DOHH2 (cell line): ENCODE measurements around the gene MIEF2.
"Not testable (repeated sequence)": the region's sequence is repeated elsewhere in the genome, so short reads cannot be mapped to it uniquely, and the experiment has no call there.

Source experiments
- CTCF ChIP-seq: fragments of 200-600 bp; sonication (generic); IDR thresholded peaks from one replicate; pipeline ENCODE4 v1.5.1; 2014; ENCODE audit warnings: antibody characterized with exemption, mild to moderate bottlenecking, low read depth, low read length; ENCODE audit not compliant: poor library complexity, severe bottlenecking
- EZH2phosphoT487 ChIP-seq: fragments of 200-600 bp; sonication (generic); IDR thresholded peaks from 2 replicates; pipeline ENCODE4 v1.6.1; 2017; ENCODE audit warnings: borderline replicate concordance, mild to moderate bottlenecking, antibody characterized with exemption, low read length, moderate library complexity, mixed read lengths

DNA sequence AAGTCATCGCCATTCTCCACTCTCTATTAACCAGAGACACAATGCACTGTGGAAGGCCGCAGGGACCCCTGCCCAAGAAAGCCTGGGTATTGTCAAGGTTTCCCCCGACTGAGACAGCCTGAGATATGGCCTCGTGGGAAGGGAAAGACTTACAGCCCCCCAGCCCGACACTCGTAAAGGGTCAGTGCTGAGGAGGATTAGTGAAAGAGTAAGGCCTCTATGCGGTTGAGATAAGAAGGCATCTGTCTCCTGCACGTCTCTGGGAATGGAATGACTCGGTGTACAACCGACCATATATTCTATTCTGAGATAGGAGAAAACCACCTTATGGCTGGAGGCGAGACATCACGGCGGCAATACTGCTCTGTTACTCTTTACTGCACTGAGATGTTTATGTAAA is 42.7 kb downstream of the MIEF2 start:
- TF ChIP-seq CTCF, EZH2phosphoT487: not testable (repeated sequence)
